ENCODE measurements around the gene OR5AU1.
"Not testable (repeated sequence)": the region's sequence is repeated elsewhere in the genome, so short reads cannot be mapped to it uniquely, and the experiment has no call there.

OR5AU1 gene

GRCh38 chr14:21171128-21171527 is 15.3 kb upstream of the OR5AU1 start:
- no peak for DNase-seq (ENCODE audit: low spot score)

- no peak for DNase-seq (ENCODE audit: low spot score)
Observed at GRCh38 chr14:21169573-21169972, 13.7 kb upstream of the OR5AU1 start.

- DNase-seq (ENCODE audit: low spot score): no peak
Observed at GRCh38 chr14:21168055-21168454, 12.2 kb upstream of the OR5AU1 start.

- DNase-seq (ENCODE audit: low spot score): not testable (repeated sequence)
Observed at GRCh38 chr14:21165670-21166069, 9.8 kb upstream of the OR5AU1 start.

DNA sequence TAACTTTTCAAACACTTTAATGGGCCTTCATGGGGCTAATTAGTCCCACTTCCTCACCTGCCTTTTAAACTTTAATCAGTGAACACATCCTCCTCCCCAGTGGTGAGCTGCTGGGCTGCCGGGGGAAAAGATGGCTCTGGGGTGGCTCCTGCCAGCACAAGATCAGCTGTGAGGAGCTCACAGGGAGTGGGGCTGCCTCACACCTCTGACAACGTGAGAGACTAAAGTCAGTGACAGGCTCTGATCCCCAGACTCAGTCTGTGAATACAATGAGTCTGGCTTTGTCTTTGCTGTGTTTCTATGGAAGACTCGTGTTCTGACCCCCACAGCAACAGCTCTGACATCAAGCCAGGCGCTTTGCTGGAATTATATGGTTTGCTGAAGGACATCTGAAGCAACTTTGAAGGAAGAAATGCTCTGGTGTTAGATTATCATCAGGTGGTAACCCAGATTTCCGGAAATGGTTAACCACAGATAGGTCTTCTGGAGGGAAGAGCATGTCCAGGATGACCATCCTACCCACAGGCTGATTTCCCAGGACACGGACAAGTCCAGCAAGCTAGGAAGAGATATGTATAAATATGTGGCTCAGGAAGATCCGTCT is 9.2 kb upstream of the OR5AU1 start:
- not testable (repeated sequence) for DNase-seq (ENCODE audit: low spot score)

- DNase-seq (ENCODE audit: low spot score): no peak
Observed at GRCh38 chr14:21163871-21164291, 8.0 kb upstream of the OR5AU1 start.

- DNase-seq (ENCODE audit: low spot score): no peak
Observed at GRCh38 chr14:21162081-21162480, 6.2 kb upstream of the OR5AU1 start.

DNA sequence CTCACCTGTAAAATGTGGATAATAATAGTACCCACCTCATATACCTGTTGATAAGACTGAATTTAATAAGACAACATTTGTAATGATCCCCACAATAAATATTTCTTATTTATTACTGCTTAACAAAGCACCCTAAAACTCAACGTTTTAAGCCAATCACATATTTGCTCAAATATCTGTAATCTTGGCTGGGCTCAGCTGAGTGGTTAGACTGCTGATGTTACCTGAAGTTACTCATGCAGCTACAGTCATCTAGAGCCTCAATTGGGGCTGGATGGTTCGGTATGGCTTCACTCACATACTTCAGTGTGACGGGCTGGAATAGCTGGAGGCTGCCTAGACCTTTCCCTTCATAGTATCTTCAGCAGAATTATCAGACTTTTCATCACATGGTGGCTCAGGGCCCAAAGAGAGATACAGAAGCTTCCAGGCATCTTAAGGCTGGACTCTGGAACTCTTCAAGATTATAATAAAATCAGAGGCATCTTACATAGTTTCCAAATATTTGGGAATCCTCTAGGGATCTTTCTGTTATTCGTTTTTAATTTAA is 4.3 kb upstream of the OR5AU1 start:
- no peak for DNase-seq (ENCODE audit: low spot score)

DNA sequence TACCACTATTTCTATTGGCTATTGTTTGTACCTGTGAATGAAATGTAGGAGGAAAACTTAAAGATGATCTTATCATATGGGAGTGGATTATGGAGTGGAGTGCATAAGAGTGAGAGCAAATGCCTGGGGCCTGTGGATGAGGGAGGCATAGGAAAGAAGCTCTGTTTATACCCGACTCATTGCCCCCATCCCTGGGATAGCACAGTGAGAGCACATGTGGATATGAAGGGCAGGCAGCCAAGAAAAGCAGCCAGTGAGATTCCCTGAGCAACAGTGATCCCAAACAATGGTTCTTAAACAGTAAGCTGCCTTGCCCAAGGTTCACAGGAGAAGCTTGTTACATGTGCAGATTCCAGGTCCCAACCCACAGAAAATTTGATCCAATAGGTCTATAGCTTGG is 2.3 kb upstream of the OR5AU1 start:
- not testable (repeated sequence) for DNase-seq (ENCODE audit: low spot score)

DNA sequence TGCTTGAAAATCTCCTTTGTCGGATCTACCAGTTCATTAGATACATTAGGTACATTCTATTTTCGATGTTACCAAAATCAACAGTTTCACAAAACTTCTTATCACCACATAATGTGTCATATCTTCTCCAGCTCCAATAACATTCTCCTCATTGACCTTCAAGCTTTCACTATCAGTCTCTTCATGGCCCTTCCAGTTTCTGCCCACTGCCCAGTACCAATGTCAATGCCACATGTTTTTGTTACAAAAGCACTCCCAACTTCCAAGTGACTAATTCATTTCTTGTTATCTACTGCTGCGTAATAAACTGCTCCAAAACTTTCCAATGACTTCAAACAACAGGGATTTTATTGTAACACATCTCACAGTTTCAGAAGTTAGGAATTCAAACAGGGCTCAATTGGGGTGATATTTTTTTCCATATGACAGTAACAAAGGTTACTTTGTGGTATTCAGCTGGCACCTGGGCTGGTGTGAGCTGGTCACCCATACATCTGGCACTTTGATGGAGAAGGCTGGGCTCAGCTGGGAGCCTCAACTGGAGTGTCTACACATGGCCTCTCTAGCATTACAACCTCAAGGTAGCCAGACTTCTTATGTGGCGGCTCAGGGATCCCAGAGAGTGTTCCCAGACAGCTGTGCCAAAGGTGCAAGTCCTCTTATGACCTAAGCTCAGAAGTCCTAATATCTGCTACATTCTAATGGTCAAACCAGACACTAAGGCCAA is 6.1 kb downstream of the OR5AU1 start:
- no peak for DNase-seq (ENCODE audit: low spot score)

DNA sequence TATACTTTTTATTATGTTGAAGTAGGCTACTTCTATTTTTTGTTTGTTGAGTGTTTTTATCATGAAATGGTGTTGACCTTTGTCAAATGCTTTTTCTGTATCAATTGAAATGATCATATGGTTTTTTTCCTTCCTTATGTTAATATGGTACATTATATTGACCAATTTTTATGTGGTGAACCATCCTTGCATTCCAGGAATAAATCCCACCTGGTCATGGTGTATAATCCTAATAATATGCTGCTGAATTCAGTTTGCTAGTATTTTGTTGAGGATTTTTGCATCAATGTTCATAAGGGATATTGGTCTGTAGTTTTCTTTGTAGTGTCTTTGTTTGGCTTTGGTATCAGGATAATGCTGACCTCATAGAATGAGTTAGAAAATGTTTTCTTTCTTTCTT is 10.4 kb downstream of the OR5AU1 start:
- DNase-seq (ENCODE audit: low spot score): no peak

DNA sequence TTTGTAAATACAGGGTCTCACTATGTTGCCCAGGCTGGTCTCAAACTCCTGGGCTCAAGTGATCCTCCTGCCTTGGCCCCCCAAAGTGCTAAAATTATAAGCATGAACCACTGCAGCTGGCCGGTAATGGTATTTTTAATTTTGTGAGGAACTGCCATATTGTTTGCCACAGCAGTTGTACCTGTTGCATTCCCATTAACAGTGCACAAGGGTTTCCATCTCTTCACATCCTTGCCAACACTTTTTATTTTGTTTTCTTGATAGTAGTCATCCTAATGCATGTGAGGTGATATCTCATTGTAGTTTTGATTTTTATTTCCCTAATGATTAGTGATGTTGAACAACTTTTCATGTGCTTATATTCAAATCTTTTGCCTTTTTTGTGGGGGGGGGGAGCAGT is 13.5 kb downstream of the OR5AU1 start:
- DNase-seq (ENCODE audit: low spot score): no peak

DNA sequence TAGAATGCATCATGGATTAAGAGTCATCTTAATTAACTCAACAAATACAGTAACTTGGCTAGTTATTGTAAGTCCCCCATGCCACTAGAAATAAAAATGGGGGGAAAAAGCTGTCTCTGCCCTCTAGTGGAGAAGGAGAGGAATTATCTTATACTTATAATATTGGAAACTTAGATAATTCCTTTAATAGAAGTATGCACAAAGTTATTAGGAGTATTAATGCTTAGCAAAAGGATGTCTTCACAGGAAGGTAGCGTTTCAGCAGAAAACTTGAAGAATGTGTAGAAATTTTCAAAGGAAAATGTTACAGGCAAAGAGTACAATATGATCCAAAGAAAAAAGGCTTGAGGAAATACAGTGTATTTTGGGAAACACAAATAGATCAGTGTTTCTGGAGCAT is 19.8 kb downstream of the OR5AU1 start:
- DNase-seq (ENCODE audit: low spot score): peak; percentile 38

GRCh38 chr14:21133901-21134300 is 22.0 kb downstream of the OR5AU1 start:
- no peak for DNase-seq (ENCODE audit: low spot score)

DNA sequence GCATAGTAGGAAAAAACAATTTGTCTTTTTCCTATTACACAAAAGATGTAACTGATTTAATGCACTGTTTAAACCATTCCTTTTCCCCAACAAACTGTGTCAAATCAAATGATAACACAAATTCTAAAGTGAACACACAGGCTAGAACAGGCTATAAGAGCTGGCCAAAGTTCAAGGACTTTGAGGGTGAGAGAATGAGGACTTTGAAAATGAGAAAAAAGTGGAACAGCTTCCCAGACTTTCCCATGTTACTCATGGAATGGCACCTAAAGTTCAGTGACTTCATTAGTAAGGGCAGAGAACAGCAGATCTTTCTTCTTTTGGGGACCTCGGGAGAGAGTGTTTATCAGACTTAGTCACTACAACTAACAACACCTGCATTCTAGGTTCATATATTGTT is 32.4 kb downstream of the OR5AU1 start:
- DNase-seq (ENCODE audit: low spot score): no peak

- DNase-seq (ENCODE audit: low spot score): no peak
Observed at GRCh38 chr14:21121122-21121521, 34.7 kb downstream of the OR5AU1 start.

- no peak for DNase-seq (ENCODE audit: low spot score)
Observed at GRCh38 chr14:21120686-21121085, 35.2 kb downstream of the OR5AU1 start.

DNA sequence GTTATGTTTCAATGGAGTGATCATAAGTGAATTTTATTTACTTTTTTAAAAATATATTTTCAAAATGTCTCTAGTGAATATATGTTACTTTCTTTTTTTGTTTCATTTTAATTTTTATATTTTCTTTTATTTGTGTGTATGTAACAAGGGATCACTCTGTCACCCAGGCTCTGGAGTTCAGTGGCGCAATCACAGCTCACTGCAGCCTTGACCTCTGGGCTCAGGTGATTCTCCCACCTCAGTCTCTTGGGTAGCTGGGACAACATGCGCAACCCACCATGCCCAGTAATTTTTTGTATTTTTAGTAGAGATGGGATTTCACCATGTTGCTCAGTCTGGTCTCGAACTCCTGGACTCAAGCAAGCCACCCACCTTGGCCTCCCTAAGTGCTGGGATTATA is 36.9 kb downstream of the OR5AU1 start:
- DNase-seq (ENCODE audit: low spot score): no peak

DNA sequence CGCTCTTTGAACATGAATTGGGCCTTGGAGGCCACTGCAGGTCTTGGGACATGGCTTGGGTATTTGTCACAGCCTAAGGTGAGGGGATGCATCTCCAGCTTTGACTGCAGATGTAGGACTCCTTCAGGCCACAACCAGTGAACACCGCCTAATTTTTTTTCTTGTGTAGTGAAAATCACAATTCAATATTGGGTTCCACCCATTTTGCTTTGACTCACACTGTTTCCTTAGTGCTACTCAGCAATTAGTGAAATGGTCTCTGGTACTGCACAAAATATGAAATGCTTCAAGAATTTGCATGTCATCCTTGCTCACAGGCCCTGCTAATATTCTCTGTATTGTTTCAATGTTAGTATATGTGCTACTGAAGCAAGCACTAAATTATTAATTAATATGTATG is 42.5 kb downstream of the OR5AU1 start:
- no peak for DNase-seq (ENCODE audit: low spot score)

DNA sequence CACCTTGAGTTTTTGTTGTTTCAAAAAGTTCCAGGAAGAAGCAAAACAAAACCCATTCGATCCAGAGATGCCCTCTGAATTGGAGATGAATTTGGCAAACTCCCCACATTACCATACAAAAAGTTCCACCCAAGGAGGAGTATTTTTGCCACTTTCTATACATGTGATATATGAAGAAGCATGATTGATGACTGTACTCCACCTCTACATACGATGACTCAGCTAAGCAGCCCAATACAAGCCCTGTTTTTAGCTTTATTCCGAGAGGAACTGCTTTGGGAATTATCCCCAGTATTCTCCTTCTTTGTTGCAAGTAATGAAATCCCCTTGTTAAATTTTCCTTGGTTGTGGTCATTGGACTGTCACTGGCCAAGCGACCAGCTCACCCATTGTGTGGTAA is 43.6 kb downstream of the OR5AU1 start:
- no peak for DNase-seq (ENCODE audit: low spot score)

GRCh38 chr14:21109377-21110138 is 46.3 kb downstream of the OR5AU1 start:
- DNase-seq (ENCODE audit: low spot score): no peak

GRCh38 chr14:21108791-21109190 is 47.1 kb downstream of the OR5AU1 start:
- no peak for DNase-seq (ENCODE audit: low spot score)

DNA sequence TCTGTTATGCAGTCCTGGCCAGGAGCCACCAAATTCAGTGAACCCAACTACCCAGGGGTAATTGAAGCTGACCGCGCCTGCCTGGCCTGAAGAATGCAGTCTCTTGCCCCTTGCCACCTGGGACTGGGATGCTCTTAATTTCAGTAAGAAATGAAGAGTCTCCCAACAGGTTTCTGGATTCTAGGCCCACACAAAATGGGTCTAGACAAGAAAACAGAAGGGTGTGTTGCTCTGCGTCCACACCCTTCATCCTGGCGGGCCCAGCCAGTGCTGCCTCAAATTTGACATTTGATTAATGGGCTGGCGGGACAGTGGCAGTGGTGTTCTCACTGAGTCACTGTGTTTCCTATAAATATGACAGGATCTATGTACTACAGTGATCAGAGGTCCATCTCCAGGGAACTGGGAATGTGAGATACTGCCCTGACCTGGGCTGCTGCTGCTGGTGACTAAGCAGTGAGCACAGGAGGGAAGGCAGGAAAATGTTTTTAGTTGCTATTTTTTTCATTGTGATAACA is 48.5 kb downstream of the OR5AU1 start:
- DNase-seq (ENCODE audit: low spot score): no peak
